Activated T-helper 9 cell treated with anti-CD3 and anti-CD28 coated beads, Interleukin-2, amount 50 U/mL, for 16 hours (primary cell): Measurements from ENCODE around the gene ZNFX1.
"Not testable (repeated sequence)": the region's sequence is repeated elsewhere in the genome, so short reads cannot be mapped to it uniquely, and the experiment has no call there.

Experiments used
- DNase-seq: peaks from one replicate; pipeline ENCODE4 v3.0.0-alpha.2; 2020; ENCODE audit warnings: low read depth

ZNFX1 gene

DNA sequence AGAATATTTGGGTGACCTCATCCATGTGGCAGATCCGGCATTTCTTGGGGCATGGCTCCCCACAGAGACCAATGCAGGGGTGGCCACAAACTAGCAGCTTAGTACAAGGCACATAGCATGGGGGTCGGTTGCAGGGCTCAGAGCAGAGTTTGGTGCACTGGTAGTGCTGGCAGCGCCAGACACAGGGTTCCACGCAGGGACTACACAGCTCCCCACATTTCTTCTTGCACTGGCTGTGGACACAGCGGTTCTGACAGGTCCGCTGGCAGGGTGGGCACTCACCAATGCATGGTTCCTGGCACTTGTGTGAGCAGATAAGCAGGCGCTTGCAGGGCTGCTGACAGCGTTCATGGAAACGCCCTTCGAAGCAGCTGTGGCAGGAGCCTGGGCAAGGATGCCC is 29.6 kb downstream of the ZNFX1 start:
- no peak for DNase-seq

DNA sequence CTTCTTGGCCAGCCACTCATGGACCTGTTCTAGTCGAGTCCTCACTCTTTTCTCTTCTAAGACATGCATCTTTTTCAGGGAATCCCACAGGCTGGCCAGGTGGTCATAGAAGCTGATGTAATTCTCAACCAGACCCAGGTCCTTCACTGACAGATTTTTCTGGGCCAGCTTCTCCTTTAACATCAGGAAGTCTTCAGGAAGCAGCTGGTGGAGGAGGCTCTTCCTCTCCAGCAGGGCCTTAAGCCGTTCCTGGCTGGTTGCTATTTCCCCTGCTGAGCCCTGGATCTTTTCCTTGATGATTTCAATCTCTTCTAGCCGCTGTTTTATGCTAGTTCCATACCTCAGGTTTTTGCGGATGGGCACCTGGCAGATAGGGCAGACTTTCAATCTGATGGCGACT is 30.1 kb downstream of the ZNFX1 start:
- DNase-seq: no peak

DNA sequence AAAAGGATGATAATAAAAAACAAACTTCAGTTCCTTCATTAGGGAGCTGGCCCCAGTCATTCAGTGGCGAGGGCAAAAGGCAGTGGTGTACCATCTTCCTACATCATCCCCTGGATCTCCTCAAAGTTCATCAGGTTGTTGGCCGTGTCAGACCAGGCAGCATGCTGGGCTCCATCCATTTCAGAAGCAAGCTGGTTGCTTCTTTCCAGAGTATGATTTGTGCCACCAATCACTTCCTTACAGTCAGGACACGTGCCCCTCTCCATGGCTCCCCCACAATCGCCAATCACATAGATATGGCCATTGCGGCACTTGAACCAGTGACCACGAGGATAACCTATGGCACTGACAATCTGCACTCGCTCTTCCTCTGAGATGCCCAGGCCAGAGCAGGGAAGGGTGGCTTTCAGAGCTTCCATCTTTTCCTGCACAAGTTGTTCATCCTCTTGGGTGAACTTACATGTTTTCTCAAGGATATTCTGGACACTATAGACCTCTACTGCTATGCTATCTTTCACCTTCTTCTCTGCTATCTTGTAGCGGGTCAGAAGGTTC is 30.6 kb downstream of the ZNFX1 start:
- no peak for DNase-seq

DNA sequence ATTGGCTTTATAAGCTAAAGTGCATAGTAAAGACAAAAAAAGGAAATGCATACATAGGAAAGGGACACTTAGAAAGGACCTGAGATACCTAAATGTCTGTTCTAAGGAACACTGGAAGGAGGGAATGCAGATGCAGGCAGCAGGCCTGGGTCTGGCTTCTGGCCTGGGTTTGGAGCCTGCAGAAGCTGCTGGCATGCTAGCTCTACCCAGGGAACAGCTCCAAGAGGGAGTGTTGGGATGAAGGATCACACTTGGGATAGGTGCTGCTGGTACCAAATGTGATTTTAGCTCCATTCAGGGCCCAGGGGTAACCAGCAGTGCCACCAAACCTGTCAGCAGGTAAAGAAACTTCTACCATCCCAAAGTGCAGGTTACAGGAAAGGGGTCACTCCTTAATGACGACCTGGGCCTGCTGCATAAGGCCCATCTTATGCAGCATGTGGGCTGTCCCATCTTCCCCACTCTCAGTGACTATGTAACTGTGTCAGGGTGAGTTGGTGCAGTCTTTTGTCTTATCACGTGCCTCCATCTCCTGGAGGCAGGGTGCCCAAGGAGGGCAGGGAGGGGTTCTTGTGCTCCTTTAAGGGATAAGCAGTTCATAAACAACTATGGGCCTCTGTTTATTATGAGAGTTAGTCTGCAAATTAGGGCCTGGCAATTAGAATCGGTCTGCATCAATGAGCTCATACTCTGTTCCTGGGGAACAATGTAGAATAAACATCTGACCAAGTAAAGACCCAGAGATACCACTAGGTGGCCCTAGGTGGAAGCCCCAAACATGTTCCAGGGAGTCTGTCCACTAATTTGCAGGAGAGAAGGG is 31.7 kb downstream of the ZNFX1 start:
- DNase-seq: no peak

DNA sequence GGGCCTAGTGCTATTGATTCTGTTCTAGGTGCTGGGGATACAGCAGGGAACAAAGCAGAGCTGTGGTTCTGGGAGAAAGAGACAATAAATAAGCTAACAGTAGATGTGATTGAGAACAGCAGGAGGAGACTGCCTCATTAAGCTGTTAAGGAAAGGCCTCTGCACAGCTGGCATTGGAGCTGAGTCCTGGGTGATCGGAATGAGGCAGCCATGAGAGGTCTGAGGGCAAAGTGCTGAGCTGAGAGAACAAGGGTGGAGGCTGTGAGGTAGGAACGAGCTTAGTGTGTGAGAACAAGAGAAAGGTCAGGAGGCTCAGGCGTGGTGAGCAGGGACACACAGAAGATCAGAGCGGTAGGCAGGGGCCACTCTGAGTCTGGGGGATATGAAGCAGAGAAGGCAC is 40.3 kb downstream of the ZNFX1 start:
- DNase-seq: no peak

DNA sequence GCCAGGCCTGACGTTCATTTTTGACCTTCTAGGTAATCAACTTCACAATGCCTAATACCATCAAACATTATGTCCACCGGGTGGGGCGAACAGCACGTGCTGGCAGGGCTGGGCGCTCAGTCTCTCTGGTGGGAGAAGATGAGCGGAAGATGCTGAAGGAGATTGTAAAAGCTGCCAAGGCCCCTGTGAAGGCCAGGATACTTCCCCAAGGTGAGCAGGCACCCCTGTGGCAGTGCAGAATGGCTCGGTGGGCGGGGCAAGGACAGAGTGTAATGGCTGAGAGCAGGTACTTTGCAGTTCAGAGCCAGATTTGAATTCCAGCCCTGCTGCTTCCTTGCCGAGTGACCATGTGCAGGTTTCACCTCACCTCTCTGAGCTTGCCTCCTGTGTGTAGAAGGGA is 41.6 kb downstream of the ZNFX1 start:
- no peak for DNase-seq

DNA sequence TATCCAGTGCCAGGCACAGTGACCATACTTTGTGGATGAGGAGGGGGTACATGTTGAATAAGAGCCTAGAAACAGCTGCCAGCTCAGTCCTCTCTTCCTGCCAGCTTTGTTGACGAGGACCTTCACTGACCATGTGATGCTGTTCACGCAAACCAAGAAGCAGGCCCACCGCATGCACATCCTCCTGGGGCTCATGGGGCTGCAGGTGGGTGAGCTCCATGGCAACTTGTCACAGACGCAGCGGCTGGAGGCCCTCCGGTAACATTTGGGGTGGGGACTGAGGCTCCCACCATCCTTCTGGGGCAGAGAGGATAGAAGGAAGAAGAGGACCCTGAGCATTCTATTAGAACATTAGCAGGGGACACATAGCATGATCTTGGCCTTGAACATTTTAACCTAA is 43.0 kb downstream of the ZNFX1 start:
- no peak for DNase-seq

DNA sequence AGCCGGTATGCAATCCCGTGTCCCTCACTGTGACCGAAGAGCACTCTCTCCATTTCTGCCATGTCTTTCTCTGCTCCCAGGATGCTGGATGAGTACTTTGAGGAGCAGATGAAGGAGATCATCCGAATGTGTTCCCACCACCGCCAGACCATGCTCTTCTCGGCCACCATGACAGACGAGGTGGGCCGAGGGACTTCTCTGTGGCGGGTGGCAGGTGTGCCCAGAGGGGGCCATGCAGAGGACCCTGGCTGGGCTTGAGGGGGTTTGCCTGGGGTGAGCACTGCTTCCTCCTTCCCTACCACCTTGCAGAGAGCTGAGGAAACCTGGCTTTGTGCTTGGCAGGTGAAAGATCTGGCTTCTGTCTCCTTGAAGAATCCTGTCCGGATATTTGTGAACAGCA is 44.6 kb downstream of the ZNFX1 start:
- DNase-seq: no peak

DNA sequence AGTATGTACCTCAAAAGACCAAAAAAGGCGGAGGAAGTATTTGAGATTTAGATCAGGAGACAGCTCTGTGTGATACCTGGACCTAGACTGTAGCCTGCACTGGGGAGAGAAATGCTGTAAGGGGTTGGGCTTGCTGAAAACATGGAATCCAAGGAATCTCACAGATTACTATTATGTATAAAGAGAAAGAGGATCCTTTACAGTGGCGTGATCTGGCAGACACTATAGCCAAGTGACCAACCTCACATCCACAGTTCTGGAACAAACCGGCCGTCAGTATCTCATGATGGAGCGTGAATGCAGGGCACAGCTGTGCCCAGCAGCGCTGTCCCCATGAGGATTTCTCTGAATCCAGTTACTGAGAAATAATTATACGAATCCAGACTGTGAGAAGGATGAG is 46.4 kb downstream of the ZNFX1 start:
- no peak for DNase-seq

DNA sequence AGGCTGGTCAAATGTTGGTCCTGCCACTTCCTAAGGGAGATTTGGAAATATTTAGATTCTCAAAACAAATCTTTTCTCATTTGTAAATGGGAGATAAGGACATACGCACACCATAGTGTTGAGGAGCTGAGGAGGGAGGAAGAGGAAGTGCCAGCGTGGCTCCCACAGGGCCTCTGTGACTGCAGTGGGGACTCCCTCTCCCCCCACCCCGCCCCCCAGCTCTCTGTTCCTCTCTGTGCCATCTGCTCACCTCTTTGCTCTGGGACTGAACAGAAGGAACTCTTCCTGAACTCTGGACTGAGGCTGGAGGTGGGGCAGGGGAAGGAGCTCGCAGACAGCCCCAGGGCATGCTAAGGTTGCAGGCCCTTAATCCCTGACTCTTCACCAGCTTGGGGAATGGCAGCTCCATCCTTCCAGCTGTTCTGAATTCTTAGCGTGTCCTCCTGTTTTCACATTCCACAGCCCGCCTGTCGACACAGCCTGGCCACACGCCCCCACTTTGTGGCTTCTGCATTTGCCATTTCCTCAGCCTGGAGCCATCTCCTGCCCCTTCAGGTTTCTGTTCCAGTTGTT is 47.2 kb downstream of the ZNFX1 start:
- DNase-seq: no peak

DNA sequence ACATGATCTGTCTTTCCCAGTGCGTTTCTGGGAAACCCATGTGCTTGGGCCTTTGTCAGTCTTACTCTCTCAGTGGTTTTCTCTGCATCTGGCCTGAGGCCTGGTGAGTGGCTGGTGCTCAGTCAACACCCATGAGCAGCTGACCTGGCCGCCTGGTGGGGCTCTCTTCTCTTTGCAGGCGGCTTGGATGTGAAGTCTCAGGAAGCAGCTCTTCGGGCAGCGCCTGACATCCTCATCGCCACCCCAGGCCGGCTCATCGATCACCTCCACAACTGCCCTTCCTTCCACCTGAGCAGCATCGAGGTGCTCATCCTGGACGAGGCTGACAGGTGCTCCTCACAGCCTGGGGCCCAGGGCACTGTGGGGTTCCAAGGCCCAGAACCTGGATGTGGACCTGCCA is 47.8 kb downstream of the ZNFX1 start:
- no peak for DNase-seq

DNA sequence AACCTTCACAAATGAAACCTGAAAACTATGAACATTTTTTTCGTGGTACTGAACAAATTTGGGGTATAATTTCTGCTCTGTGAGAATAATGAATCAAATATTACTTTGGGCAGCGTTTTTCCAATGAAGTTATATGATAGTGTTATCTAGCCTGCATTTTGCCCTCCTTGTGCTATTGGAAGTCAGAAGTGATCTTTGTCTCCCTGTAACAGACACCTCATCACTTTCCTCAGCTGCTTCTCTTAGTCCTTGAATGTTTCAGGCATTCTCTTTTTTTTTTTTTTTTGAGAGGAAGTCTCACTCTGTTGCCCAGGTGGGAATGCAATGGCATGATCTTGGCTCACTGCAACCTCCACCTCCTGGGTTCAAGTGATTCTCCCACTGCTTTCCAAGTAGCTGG is 48.5 kb downstream of the ZNFX1 start:
- no peak for DNase-seq

DNA sequence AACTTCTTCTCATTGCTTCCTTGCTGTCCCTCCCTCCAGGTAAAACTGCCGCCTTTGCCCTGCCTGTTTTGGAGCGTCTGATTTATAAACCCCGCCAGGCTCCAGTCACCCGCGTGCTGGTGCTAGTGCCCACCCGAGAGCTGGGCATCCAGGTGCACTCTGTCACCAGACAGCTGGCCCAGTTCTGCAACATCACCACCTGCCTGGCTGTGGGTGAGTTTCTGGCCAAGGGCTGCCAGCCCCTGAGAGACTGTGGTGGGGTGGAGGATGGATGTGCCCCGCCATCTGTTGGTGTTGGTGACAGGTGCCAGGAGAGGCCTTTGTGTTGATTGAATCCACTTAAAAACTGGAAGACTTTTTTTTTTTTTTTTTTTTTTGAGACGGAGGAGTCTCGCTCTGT is 49.2 kb downstream of the ZNFX1 start:
- DNase-seq: no peak

DNA sequence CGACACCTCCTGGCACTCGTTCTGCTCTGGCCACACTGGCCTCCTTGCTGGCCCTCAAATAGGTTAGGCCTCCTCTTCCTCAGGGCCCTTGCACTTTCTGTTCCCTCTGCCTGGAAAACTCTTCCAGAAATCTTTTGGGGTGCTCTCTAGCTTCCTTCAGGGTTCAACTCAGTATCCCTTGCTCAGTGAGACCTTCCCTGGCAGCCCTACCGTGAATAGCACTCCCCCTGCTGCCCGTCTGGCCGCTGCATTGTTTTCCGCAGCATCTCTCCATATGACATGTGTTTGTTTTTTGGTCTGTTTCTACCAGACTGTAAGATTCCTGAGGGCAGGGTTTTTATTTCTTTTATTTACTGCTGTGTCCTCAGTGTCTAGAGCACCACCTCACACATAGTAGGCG is 52.0 kb downstream of the ZNFX1 start:
- no peak for DNase-seq

DNA sequence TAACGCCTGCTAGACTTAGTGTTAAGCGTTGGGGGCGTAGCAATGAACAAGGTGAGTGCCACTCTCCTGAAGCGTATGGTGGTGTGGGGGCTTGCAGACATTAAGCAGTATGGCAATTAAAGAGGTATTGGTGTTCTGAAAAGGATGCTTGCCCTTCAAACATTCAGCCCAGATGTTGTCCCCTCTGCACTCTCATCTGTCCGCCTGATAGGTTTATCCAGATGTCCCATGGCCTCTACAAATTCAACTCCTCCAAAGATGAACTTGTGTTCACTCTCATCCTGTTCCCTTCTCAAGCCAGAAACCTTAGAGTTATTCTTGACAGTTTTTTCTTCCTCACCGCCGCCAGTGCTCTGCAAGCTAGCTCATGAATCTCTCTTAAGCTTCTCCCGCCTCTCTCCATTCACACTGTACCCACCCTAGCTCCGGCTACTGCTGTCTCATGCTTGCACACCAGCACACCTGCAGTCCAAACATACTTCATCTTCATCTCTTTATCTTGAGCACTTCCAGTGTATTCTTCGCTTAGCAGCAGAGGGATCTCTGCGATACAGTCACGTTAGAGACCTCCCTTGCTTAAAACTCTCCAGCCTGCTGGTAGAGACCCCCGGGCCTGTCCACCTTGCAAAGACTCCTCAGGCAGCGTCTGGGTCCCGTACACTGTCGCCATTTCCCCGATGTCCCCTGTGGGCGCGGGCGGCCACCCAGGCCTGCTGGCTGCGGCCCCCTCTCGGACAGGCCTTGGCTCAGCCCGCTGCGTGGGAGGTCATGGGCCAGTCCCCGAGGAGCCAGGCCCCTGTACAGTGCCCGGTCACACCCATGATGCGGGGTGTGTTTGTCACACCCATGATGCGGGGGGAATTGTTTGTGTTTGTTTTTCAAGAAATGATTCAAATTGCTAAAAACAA is 57.7 kb downstream of the ZNFX1 start:
- no peak for DNase-seq

DNA sequence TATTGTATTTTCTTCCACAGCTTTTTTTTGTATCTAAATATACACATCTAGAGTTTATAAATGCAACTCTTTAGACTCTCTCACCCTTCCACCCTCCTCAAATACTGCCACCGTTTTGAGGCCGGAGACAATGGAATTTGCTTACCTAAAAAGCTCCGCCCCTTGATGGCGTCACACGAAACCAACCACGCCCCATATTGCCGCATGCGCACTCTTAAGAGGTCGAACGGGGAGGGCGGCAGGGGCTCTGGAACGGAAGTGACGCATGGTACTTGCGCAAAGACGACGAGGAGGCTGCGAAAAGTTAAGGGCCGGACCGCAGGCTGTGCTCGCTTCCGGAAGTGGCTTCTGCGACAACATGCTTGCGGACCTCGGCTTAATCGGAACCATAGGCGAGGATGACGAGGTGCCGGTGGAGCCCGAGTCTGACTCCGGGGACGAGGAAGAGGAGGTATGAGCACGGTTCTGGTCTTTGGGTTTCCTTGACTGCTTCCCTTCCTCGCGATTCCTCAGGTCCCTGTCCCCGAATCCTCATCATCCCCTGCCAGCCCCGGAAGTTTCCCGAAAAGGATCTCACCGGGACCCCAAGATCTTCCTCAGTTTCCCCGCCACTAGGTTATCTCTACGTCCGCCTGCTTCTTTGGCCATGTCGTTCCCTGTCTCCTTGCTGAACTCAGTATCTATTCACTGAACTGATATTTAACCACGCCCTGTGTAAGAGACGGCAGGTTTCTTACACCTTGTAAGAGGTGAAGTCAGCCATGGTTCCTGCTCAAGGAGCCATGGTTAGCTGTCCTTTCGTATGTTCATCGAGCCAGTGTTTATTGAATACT is 58.5 kb downstream of the ZNFX1 start, which contains the start of gene DDX27:
Gene DDX27, plus strand, starts transcription at position 326 of the 833 bp plus-strand sequence. Its CDS starts 33 bp downstream, at position 359.
- peak; percentile 93 for DNase-seq

DNA sequence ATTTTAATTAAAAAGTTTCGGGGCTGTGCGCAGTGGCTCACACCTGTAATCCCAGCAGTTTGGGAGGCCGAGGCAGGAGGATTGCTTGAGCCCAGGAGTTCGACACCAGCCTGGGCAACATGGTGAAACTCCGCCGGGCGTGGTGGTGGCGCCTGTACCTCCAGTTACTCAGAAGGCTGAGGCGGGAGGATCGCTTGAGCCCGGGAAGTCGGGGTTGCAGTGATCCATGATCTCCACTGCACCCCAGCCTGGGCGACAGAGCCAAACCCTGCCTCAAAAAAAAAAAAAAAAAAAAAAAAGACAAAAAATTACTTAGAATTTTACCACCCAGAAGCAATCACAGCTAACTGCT is 59.1 kb downstream of the ZNFX1 start:
- not testable (repeated sequence) for DNase-seq

DNA sequence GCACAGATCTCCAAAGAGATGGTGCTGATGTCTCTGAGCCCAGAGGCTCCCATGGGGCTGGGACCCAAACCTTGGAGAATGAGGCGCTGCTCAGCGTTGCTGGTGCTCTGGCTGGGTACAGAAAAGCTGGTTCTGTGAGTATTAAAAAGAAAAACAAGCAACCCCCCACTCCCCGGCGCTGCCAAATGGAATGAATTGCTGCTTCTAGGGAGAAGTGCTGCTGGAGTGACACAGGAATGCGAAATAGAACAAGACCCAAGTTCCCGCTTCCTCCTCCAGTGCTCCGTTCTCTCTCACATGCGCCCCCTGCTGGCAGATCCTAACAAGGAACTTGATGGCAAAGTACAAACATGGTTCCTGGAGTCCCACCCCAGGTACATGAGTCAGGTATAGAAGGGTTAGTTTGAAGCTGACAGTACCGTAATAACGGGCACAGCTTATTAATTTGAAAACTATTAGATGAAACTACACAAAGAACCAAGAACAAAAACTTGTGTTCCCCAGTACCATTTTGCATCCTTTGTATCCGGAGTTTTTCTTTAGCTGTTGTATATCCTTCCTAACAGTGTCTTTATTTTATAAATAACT is 60.8 kb downstream of the ZNFX1 start:
- peak; percentile 90 for DNase-seq

DNA sequence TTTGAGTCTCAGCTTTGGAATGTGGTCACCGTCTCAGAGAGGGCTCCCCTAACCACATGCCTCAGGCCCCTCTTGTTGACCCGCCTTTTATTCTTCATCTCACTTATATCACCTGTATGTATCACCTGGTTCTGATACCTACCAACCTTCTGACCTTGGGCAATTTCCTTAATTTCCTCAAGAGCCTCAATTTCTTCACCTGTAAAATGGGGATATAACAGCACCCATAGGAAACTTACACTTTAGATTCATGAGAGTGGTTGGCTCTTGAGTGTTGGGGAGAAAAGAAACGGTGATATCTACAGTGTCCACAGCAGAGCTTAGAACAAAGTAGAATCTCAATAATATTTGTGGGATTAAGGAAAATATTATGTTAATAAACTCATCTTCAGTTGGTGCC is 62.6 kb downstream of the ZNFX1 start:
- DNase-seq: no peak

DNA sequence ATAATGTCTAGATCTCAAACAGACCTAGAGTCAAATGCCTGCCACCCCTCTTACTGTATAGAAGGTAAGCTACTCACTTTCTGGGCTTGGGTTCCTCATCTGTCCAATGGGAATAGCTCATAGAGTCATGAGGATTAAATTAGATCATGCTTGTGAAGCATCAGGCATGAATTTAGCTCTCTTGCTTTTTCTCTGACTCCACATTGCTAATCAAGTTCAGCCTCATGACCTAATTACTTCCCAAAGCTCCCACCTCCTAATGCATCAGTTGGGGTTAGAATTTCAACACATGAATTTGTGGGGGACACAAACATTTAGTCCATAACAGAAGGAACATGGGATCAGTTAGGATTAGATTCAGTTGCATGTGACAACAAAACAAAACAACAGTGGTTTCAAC is 63.3 kb downstream of the ZNFX1 start:
- no peak for DNase-seq

DNA sequence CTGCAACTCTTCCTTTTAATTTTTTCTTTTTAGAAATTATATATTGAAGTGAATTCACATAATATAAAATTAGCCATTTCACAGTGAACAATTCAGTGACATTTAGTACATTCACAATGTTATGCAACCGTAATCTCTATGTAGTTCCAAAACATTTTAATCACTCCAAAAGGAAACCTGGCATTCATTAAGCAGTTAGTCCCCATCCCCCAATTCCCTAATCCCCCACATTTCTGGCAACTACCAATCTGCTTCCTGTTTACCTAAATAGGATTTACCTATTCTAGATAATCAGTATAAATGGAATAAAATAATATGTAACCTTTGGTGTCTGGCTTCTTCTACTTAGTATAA is 67.1 kb downstream of the ZNFX1 start:
- DNase-seq: no peak
